H1 (cell line): Measurements from ENCODE around the gene FAM169A. TPM values are rescaled to one million over a fixed set of nuclear protein-coding genes. Genes with fewer than 3 reads are reported as not detected.
A peak's percentile ranks its signal among the peaks of the same experiment; 100 is the strongest.

Source experiments
- CTCF ChIA-PET: fragments of 300-600 bp; sonication (Branson Sonifier 250); formaldehyde crosslinking; loops from one replicate; lab custom pipeline; 2021; ENCODE audit not compliant: partially characterized antibody; lab: Charles Lee
- POLR2A ChIA-PET: fragments of 300-600 bp; sonication (Branson Sonifier 250); formaldehyde crosslinking; loops from one replicate; lab custom pipeline; 2021; ENCODE audit warnings: inconsistent platforms; ENCODE audit not compliant: partially characterized antibody; lab: Charles Lee
- DNase-seq, 2 experiments: peaks; one replicate each; pipeline versions ENCODE4 v3.0.0 to v3.0.0-alpha.2; 2010 to 2022; ENCODE audit warnings: low spot score in 2 of 2, low read depth in 1 of 2, mixed read lengths in 1 of 2
- FAIRE-seq: peaks from 2 replicates; lab custom pipeline; 2011; peaks lifted over from hg19 to GRCh38; lab: Jason Lieb, UNC
- H2AFZ ChIP-seq: 2 replicates; pipeline ENCODE4 v1.8.1; 2012; ENCODE audit warnings: low read length, inconsistent platforms
- H2AK5ac ChIP-seq: 2 replicates; pipeline ENCODE4 v1.6.1; 2013; ENCODE audit warnings: low read depth, low read length
- H2BK120ac ChIP-seq: replicated peaks from 2 replicates; pipeline ENCODE3; 2013; ENCODE audit warnings: low read depth, low read length, inconsistent platforms
- H2BK12ac ChIP-seq: 2 replicates; pipeline ENCODE4 v1.6.1; 2013; ENCODE audit warnings: low read depth, low read length
- H2BK15ac ChIP-seq: 2 replicates; pipeline ENCODE4 v1.6.1; 2013; ENCODE audit warnings: low read length
- H2BK20ac ChIP-seq: 2 replicates; pipeline ENCODE4 v1.6.1; 2013; ENCODE audit warnings: low read length
- H2BK5ac ChIP-seq: 2 replicates; pipeline ENCODE4 v1.6.1; 2013; ENCODE audit warnings: low read depth, low read length
- H3K14ac ChIP-seq: 2 replicates; pipeline ENCODE4 v1.6.1; 2013; ENCODE audit warnings: inconsistent platforms; ENCODE audit not compliant: insufficient read length
- H3K18ac ChIP-seq: 2 replicates; pipeline ENCODE4 v1.6.1; 2013; ENCODE audit warnings: low read length; ENCODE audit errors: extremely low read depth
- H3K23ac ChIP-seq: 2 replicates; pipeline ENCODE4 v1.6.1; 2013; ENCODE audit warnings: inconsistent platforms; ENCODE audit not compliant: insufficient read length
- H3K23me2 ChIP-seq: 2 replicates; pipeline ENCODE4 v1.6.1; 2013; ENCODE audit warnings: low read depth, low read length
- H3K27ac ChIP-seq: 2 replicates; pipeline ENCODE4 v1.6.1; 2011; ENCODE audit warnings: low read depth, low read length, inconsistent platforms
- H3K27me3 ChIP-seq, 4 experiments: replicated peaks in 1 of 4; 1 replicate in 1 of 4; 2 replicates in 3 of 4; pipeline versions ENCODE4 v1.6.1 to v1.8.1; 2011 to 2013; ENCODE audit warnings: low read length in 3 of 4, mild to moderate bottlenecking in 3 of 4, inconsistent platforms in 2 of 4, mixed read lengths in 2 of 4, moderate library complexity in 1 of 4; ENCODE audit not compliant: control insufficient read depth in 3 of 4, insufficient read depth in 3 of 4; ENCODE audit errors: extremely low read depth in 1 of 4
- H3K36me3 ChIP-seq, 4 experiments: 2 replicates each; pipeline versions ENCODE4 v1.6.1 to v1.8.1; 2011 to 2013; ENCODE audit warnings: mild to moderate bottlenecking in 4 of 4, low read length in 3 of 4, moderate library complexity in 2 of 4, control low read depth in 1 of 4, inconsistent platforms in 1 of 4; ENCODE audit not compliant: insufficient read depth in 4 of 4, control insufficient read depth in 2 of 4
- H3K4ac ChIP-seq: replicated peaks from 2 replicates; pipeline ENCODE3; 2013; ENCODE audit warnings: low read length, low read depth, mixed read lengths, inconsistent platforms; ENCODE audit not compliant: insufficient read length
- H3K4me1 ChIP-seq, 4 experiments: replicated peaks in 1 of 4; 1 replicate in 1 of 4; 2 replicates in 3 of 4; pipeline versions ENCODE4 v1.6.1 to v1.8.1; 2011 to 2013; ENCODE audit warnings: low read length in 3 of 4, inconsistent platforms in 2 of 4, mixed read lengths in 1 of 4; ENCODE audit not compliant: insufficient read depth in 4 of 4, control insufficient read depth in 3 of 4
- H3K4me2 ChIP-seq, 2 experiments: 2 replicates each; pipeline versions ENCODE4 v1.6.1 to v1.8.1; 2011 to 2013; ENCODE audit warnings: low read depth in 2 of 2, low read length in 2 of 2, control low read depth in 1 of 2, inconsistent platforms in 1 of 2, mild to moderate bottlenecking in 1 of 2; ENCODE audit not compliant: insufficient read depth in 1 of 2
- H3K4me3 ChIP-seq, 4 experiments: fragments of 200-600, 300-600 bp in 1 of 4; sonication (generic), shearing (Covaris generic), sonication (Bioruptor Twin) in 1 of 4; 2 replicates each; pipeline versions ENCODE4 v1.5.1 to v1.8.1; 2011 to 2016; ENCODE audit warnings: low read length in 4 of 4, low read depth in 3 of 4, control low read depth in 2 of 4, inconsistent platforms in 2 of 4, mild to moderate bottlenecking in 2 of 4, mixed read lengths in 1 of 4, moderate library complexity in 1 of 4; ENCODE audit not compliant: insufficient read depth in 2 of 4; ENCODE audit errors: extremely low read depth in 1 of 4
- H3K56ac ChIP-seq: replicated peaks from 2 replicates; pipeline ENCODE3; 2013; ENCODE audit warnings: low read depth, mild to moderate bottlenecking, mixed read lengths, low read length, inconsistent platforms; ENCODE audit not compliant: insufficient read length
- H3K79me1 ChIP-seq: 2 replicates; pipeline ENCODE4 v1.6.1; 2013; ENCODE audit warnings: low read depth, low read length, control low read depth
- H3K79me2 ChIP-seq, 2 experiments: 2 replicates each; pipeline versions ENCODE4 v1.6.1 to v1.8.1; 2012 to 2013; ENCODE audit warnings: low read length in 2 of 2, mild to moderate bottlenecking in 2 of 2, inconsistent platforms in 1 of 2; ENCODE audit not compliant: insufficient read depth in 2 of 2, control insufficient read depth in 1 of 2
- H3K9ac ChIP-seq, 4 experiments: replicated peaks in 1 of 4; 1 replicate in 1 of 4; 2 replicates in 3 of 4; pipeline versions ENCODE4 v1.6.1 to v1.8.1; 2011 to 2013; ENCODE audit warnings: low read depth in 3 of 4, low read length in 3 of 4, control low read depth in 2 of 4, mild to moderate bottlenecking in 2 of 4, moderate library complexity in 2 of 4, inconsistent platforms in 1 of 4; ENCODE audit errors: extremely low read depth in 1 of 4
- H3K9me3 ChIP-seq, 2 experiments: 2 replicates each; pipeline versions ENCODE4 v1.6.1 to v1.8.1; 2012 to 2013; ENCODE audit warnings: mild to moderate bottlenecking in 2 of 2, moderate library complexity in 2 of 2, control low read depth in 1 of 2, inconsistent platforms in 1 of 2, low read depth in 1 of 2, low read length in 1 of 2, mixed read lengths in 1 of 2; ENCODE audit not compliant: insufficient read depth in 2 of 2
- H4K20me1 ChIP-seq, 2 experiments: replicated peaks in 1 of 2; 2 replicates each; pipeline versions ENCODE3 to v1.8.1; 2011 to 2013; ENCODE audit warnings: inconsistent platforms in 2 of 2, low read length in 2 of 2, mild to moderate bottlenecking in 1 of 2; ENCODE audit not compliant: insufficient read depth in 2 of 2, control insufficient read depth in 1 of 2
- H4K5ac ChIP-seq: 2 replicates; pipeline ENCODE4 v1.6.1; 2013; ENCODE audit warnings: low read length, low read depth, mixed read lengths, inconsistent platforms; ENCODE audit not compliant: insufficient read length
- H4K8ac ChIP-seq: 2 replicates; pipeline ENCODE4 v1.8.0; 2013; ENCODE audit warnings: mild to moderate bottlenecking, moderate library complexity, low read length, inconsistent platforms; ENCODE audit not compliant: insufficient read depth; ENCODE audit errors: extremely low read depth
- H4K91ac ChIP-seq: replicated peaks from 2 replicates; pipeline ENCODE3; 2013; ENCODE audit warnings: low read length, mixed read lengths, inconsistent platforms; ENCODE audit not compliant: insufficient read length
- BACH1 ChIP-seq: IDR thresholded peaks from 2 replicates; pipeline ENCODE4 v1.6.1; 2012; ENCODE audit warnings: low read length, improper control_type of control experiment
- CTCF ChIP-seq, 3 experiments: IDR thresholded peaks; 1 replicate in 2 of 3; 2 replicates in 1 of 3; pipeline versions ENCODE4 v1.5.1 to v1.6.1; 2011; ENCODE audit warnings: low read length in 3 of 3, mild to moderate bottlenecking in 3 of 3, inconsistent platforms in 2 of 3, low read depth in 1 of 3, moderate library complexity in 1 of 3; ENCODE audit not compliant: insufficient read depth in 1 of 3; ENCODE audit errors: control extremely low read depth in 1 of 3
- NRF1 ChIP-seq: IDR thresholded peaks from 2 replicates; pipeline ENCODE4 v1.6.1; 2011; ENCODE audit warnings: mild to moderate bottlenecking, low read depth, low read length, improper control_type of control experiment
- TAF1 ChIP-seq: IDR thresholded peaks from 2 replicates; pipeline ENCODE4 v1.6.1; 2011; ENCODE audit warnings: mild to moderate bottlenecking, low read depth, low read length
- WGBS, 2 experiments: shearing (Covaris generic) in 1 of 2; methylation state at CpG; one replicate each; pipeline versions ENCODE4 v1.1.6 to v1.1.7; 2013 to 2015; ENCODE audit warnings: low lambda C conversion rate in 2 of 2, mixed read lengths in 2 of 2, inconsistent platforms in 1 of 2, low coverage in 1 of 2, missing lambda C conversion rate in 1 of 2; ENCODE audit not compliant: insufficient replicate concordance in 2 of 2, insufficient coverage in 1 of 2, insufficient read length in 1 of 2; ENCODE audit errors: extremely low coverage in 1 of 2, missing lambda C conversion rate in 1 of 2; 5-methylcytosine and 5-hydroxymethylcytosine counted together
- polyA plus RNA-seq, 7 experiments: library from polyadenylated mRNA; depleted of rRNA in 3 of 7; stranded (reverse) in 5 of 7; unstranded in 2 of 7; fragments of >200 nt in 5 of 7; fragments of 200-250 nt in 2 of 7; gene quantifications; 1 replicate in 5 of 7; 2 replicates in 1 of 7; 4 replicates in 1 of 7; pipeline versions ENCODE4 v1.2.1 to v1.2.3, GENCODE V29; 2011 to 2013; ENCODE audit warnings: missing spikeins in 2 of 7, mixed read lengths in 2 of 7
- total RNA-seq: library from RNA; stranded (reverse); fragmentation: NEBNext Ultra II Directional; extraction: Animal tissue kit (Norgen Biotek cat#: 25700); gene quantifications from 2 replicates; pipeline ENCODE4 v1.2.1, GENCODE V29; 2021

FAM169A gene
- total and polyA plus RNA-seq, 2 of the 8 experiments (the other 6 are each of a cell fraction or from before 2014, with no cell fraction given), result 12.6 to 83.1 TPM

GRCh38 chr5:74822288-74822687 is 43.9 kb downstream of the FAM169A start:
- Histone ChIP-seq H2BK5ac (peak overlapping the region; percentile 47; the same call in 1 of the 2 replicates), H3K23ac (no peak overlapping the region), H3K4me3 (no peak overlapping the region), H3K4me1 (peaks cover 0 to 25% (median 22%) of the 10 kb centered on the region in 4 experiments; a peak in 4 of 7 replicates), H3K14ac (no peak overlapping the region), H4K8ac (no peak overlapping the region), H3K9me3 (no peaks in the 10 kb centered on the region), H3K4me2 (no peak overlapping the region), H4K91ac (no peak overlapping the region), H2AFZ (no peak overlapping the region), H3K79me2 (peaks cover 0 to 74% of the 10 kb centered on the region in 2 experiments; a peak in 2 of 4 replicates), H3K27me3 (no peaks in the 10 kb centered on the region), H3K18ac (no peak overlapping the region), H3K9ac (no peak overlapping the region), H4K5ac (no peak overlapping the region), H2BK12ac (no peak overlapping the region), H3K4ac (no peak overlapping the region), H3K36me3 (peaks cover 0 to 26% (median 8%) of the 10 kb centered on the region in 4 experiments; a peak in 4 of 8 replicates), H2AK5ac (no peak overlapping the region), H3K23me2 (peaks cover 2% of the 10 kb centered on the region; the same call in 1 of the 2 replicates), H3K27ac (no peak overlapping the region), H2BK15ac (no peak overlapping the region), H2BK120ac (no peak overlapping the region), H4K20me1 (no peaks in the 10 kb centered on the region), H3K79me1 (peaks cover 3% of the 10 kb centered on the region; the same call in 1 of the 2 replicates), H3K56ac (no peak overlapping the region), H2BK20ac (no peak overlapping the region)
- ChIA-PET POLR2A (interaction anchor here (0.9 to 1.6 kb wide), 4 partner anchors 13 to 97 kb away, joined by 3 to 4 read pairs (median 3); no protein-coding TSS in a partner anchor), CTCF (interaction anchor here (0.7 to 1.3 kb wide), 2 partner anchors 29 to 81 kb away, joined by 3 read pairs; no protein-coding TSS in a partner anchor)
- no peak for FAIRE-seq
- no peak for DNase-seq
- 100% methylated on average over 1 of the region's 1 CpG; no CpG with 5 or more reads in 1 of the 2 experiments for WGBS, 2 experiments
- TF ChIP-seq NRF1, result no peak
- no peak for TF ChIP-seq CTCF (IDR thresholded peaks at IDR 0.05; ENCODE audit: control extremely low read depth in 1 of 3, insufficient read depth in 1 of 3, low read depth in 1 of 3, low read length in 3 of 3)
- no peak for TF ChIP-seq TAF1
- TF ChIP-seq BACH1, result no peak
- TF ChIP-seq, all 59 proteins: peak for 0
